Skeletal muscle satellite cell (primary cell): ENCODE data around the gene ALK.

Source experiments
- H3K27me3 ChIP-seq: 2 replicates; pipeline ENCODE4 v1.7.0; 2013; ENCODE audit warnings: low read length; ENCODE audit not compliant: control insufficient read depth, insufficient read depth
- H3K36me3 ChIP-seq: 2 replicates; pipeline ENCODE4 v1.7.0; 2013; ENCODE audit warnings: mild to moderate bottlenecking, control low read depth, low read length; ENCODE audit not compliant: insufficient read depth
- H3K4me1 ChIP-seq: 2 replicates; pipeline ENCODE4 v1.7.0; 2013; ENCODE audit warnings: low read length; ENCODE audit not compliant: control insufficient read depth, insufficient read depth
- H3K4me2 ChIP-seq: 2 replicates; pipeline ENCODE4 v1.7.0; 2013; ENCODE audit warnings: mild to moderate bottlenecking, low read length
- H3K4me3 ChIP-seq: 2 replicates; pipeline ENCODE4 v1.7.0; 2013; ENCODE audit warnings: low read length
- H3K9ac ChIP-seq: 2 replicates; pipeline ENCODE4 v1.7.0; 2013; ENCODE audit warnings: mild to moderate bottlenecking, low read depth, low read length, moderate library complexity
- H3K9me3 ChIP-seq: replicated peaks from 2 replicates; pipeline ENCODE4 v1.7.0; 2013; ENCODE audit warnings: mild to moderate bottlenecking, control low read depth, low read length

Gene ALK

GRCh38 chr2:29729401-29729800 is 192.0 kb downstream of the ALK start:
- Histone ChIP-seq H3K4me2 (no peak overlapping the region), H3K36me3 (no peaks in the 10 kb centered on the region), H3K27me3 (peaks cover 18% of the 10 kb centered on the region), H3K4me3 (no peak overlapping the region), H3K9me3 (no peaks in the 10 kb centered on the region), H3K4me1 (no peaks in the 10 kb centered on the region), H3K9ac (no peak overlapping the region)

GRCh38 chr2:29726976-29727375 is 194.4 kb downstream of the ALK start:
- Histone ChIP-seq H3K4me2 (no peak overlapping the region), H3K36me3 (no peaks in the 10 kb centered on the region), H3K27me3 (peaks cover 14% of the 10 kb centered on the region), H3K9ac (no peak overlapping the region), H3K4me3 (no peak overlapping the region), H3K4me1 (no peaks in the 10 kb centered on the region), H3K9me3 (no peaks in the 10 kb centered on the region)

- peaks cover 20% of the 10 kb centered on the region for H3K27me3 ChIP-seq
- H3K4me2 ChIP-seq, result no peak overlapping the region
- H3K9me3 ChIP-seq, result no peaks in the 10 kb centered on the region
- H3K4me3 ChIP-seq, result no peak overlapping the region
- H3K4me1 ChIP-seq, result no peaks in the 10 kb centered on the region
- no peak overlapping the region for H3K9ac ChIP-seq
- H3K36me3 ChIP-seq, result no peaks in the 10 kb centered on the region
These were observed 195.8 kb downstream of the ALK start for GRCh38 chr2:29725610-29726009.

GRCh38 chr2:29724282-29724681 is 197.1 kb downstream of the ALK start:
- Histone ChIP-seq H3K4me2 (no peak overlapping the region), H3K36me3 (no peaks in the 10 kb centered on the region), H3K9ac (no peak overlapping the region), H3K9me3 (no peaks in the 10 kb centered on the region), H3K4me3 (no peak overlapping the region), H3K4me1 (no peaks in the 10 kb centered on the region), H3K27me3 (peaks cover 19% of the 10 kb centered on the region)

- no peak overlapping the region for H3K4me3 ChIP-seq
- no peak overlapping the region for H3K9ac ChIP-seq
- H3K27me3 ChIP-seq, result peaks cover 20% of the 10 kb centered on the region
- H3K36me3 ChIP-seq, result no peaks in the 10 kb centered on the region
- H3K4me2 ChIP-seq, result no peak overlapping the region
- no peaks in the 10 kb centered on the region for H3K9me3 ChIP-seq
- H3K4me1 ChIP-seq, result no peaks in the 10 kb centered on the region
These were observed 198.0 kb downstream of the ALK start for GRCh38 chr2:29723255-29724001.

GRCh38 chr2:29719639-29720038 is 201.7 kb downstream of the ALK start:
- Histone ChIP-seq H3K4me3 (no peak overlapping the region), H3K27me3 (peaks cover 22% of the 10 kb centered on the region), H3K9ac (no peak overlapping the region), H3K9me3 (no peaks in the 10 kb centered on the region), H3K4me1 (no peaks in the 10 kb centered on the region), H3K4me2 (no peak overlapping the region), H3K36me3 (no peaks in the 10 kb centered on the region)

GRCh38 chr2:29718076-29718686 is 203.2 kb downstream of the ALK start:
- no peak overlapping the region for H3K4me2 ChIP-seq
- no peaks in the 10 kb centered on the region for H3K4me1 ChIP-seq
- H3K9ac ChIP-seq, result no peak overlapping the region

GRCh38 chr2:29715655-29716054 is 205.7 kb downstream of the ALK start:
- H3K9ac ChIP-seq, result no peak overlapping the region
- H3K4me2 ChIP-seq, result no peak overlapping the region
- no peak overlapping the region for H3K4me3 ChIP-seq
- H3K9me3 ChIP-seq, result no peaks in the 10 kb centered on the region
- peaks cover 24% of the 10 kb centered on the region for H3K27me3 ChIP-seq
- no peaks in the 10 kb centered on the region for H3K4me1 ChIP-seq
- H3K36me3 ChIP-seq, result no peaks in the 10 kb centered on the region

More at GRCh38 chr2:29718076-29718686, 203.2 kb downstream of the ALK start:
- Histone ChIP-seq H3K9me3 (no peaks in the 10 kb centered on the region), H3K27me3 (peaks cover 22% of the 10 kb centered on the region), H3K36me3 (no peaks in the 10 kb centered on the region), H3K4me3 (no peak overlapping the region)

GRCh38 chr2:29714333-29714732 is 207.1 kb downstream of the ALK start:
- Histone ChIP-seq H3K4me2 (no peak overlapping the region), H3K9me3 (no peaks in the 10 kb centered on the region), H3K4me3 (no peak overlapping the region), H3K9ac (no peak overlapping the region), H3K27me3 (peaks cover 27% of the 10 kb centered on the region), H3K4me1 (no peaks in the 10 kb centered on the region), H3K36me3 (no peaks in the 10 kb centered on the region)

GRCh38 chr2:29706171-29706720 is 215.1 kb downstream of the ALK start:
- peaks cover 12% of the 10 kb centered on the region for H3K27me3 ChIP-seq
- H3K9me3 ChIP-seq, result no peaks in the 10 kb centered on the region
- no peaks in the 10 kb centered on the region for H3K4me1 ChIP-seq
- H3K9ac ChIP-seq, result no peak overlapping the region
- no peak overlapping the region for H3K4me2 ChIP-seq
- no peak overlapping the region for H3K4me3 ChIP-seq
- H3K36me3 ChIP-seq, result no peaks in the 10 kb centered on the region

GRCh38 chr2:29705616-29706015 is 215.8 kb downstream of the ALK start:
- Histone ChIP-seq H3K9ac (no peak overlapping the region), H3K4me1 (peaks cover 5% of the 10 kb centered on the region), H3K4me3 (no peak overlapping the region), H3K4me2 (no peak overlapping the region), H3K36me3 (no peaks in the 10 kb centered on the region), H3K9me3 (no peaks in the 10 kb centered on the region), H3K27me3 (peaks cover 6% of the 10 kb centered on the region)

- Histone ChIP-seq H3K4me3 (no peak overlapping the region), H3K9me3 (no peaks in the 10 kb centered on the region), H3K36me3 (no peaks in the 10 kb centered on the region), H3K4me2 (no peak overlapping the region), H3K4me1 (peaks cover 6% of the 10 kb centered on the region), H3K27me3 (no peaks in the 10 kb centered on the region), H3K9ac (no peak overlapping the region)
These were observed 218.1 kb downstream of the ALK start for GRCh38 chr2:29703336-29703735.
